GM19468 (cell line): Measurements from ENCODE around the gene GCLM.
"Not testable (repeated sequence)": the region's sequence is repeated elsewhere in the genome, so short reads cannot be mapped to it uniquely, and the experiment has no call there.

Source experiments
- ATAC-seq: cut with Tn5 transposase; IDR thresholded peaks from one replicate; pipeline ENCODE4 v1.9.1; 2021; ENCODE audit warnings: mild to moderate bottlenecking, moderate library complexity, moderate number of reproducible peaks; ENCODE audit not compliant: unreplicated experiment; ENCODE audit errors: extremely low read depth

Gene GCLM

DNA sequence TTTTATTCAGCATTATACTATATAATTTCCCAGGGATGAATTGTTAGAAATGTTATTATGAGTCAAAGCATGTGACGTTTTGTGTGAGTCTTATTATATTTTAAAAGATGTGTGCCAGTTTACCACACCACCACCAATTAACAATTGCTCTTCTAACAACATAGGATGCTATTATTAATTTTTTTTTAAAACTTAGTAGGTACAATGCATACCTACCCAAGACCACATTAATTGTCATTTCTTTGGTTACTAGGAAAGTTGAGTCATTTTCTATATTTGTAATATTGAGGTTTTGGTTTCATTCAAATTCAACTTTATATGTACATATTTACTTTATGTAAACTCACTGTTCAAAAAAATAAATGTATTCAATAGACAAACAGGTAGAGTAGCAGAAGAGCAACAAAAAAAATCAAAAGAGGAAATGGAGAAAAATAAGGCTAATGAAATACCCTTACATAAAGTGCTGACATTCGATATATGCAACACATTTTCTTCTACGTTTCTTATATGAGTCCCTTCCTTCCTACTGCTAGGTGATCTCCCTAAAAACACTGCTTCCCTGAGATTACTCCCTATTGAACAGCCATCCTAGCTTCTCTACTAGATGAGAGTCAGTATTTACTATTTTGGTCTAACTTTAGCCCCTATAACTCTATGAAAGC lies 9.6 kb downstream of the GCLM start:
- ATAC-seq = no peak

DNA sequence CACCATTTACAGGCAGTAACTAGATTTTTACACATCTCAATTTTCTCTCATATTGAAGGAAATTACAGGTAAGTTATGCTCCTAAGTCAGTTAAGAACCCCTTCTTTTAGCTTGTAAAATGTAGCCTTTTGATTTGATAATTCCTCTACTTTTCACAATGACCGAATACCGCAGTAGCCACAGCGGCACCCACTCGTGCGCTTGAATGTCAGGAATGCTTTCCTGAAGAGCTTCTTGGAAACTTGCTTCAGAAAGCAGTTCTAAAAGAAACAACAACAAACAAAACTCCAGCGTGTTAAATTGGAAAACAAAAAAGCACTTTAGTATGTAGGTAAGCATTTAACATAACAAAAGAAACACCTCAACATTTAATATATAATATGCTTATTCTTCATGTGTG lies 20.3 kb downstream of the GCLM start:
- ATAC-seq = no peak

GRCh38 chr1:93882269-93882668 lies 27.0 kb downstream of the GCLM start:
- no peak for ATAC-seq

DNA sequence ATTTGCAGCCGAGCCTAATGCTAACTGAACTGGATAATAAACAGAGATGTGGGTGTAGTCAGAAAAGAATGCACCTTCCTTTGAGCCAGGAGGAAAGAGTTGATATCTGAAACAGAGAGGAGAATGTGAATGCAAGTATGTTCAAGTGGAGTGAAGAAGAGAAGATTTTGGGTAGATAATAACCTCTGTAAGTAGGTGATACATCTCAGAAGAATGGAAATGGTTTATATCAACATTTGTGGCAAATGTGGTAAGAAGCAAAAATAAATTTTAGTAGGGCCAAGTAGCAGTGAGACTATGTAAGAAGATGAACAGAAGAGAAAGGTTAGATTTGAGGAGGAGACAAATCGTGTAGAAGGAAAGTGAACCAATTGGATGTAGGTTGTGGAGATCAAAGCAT lies 28.5 kb downstream of the GCLM start:
- ATAC-seq = no peak

DNA sequence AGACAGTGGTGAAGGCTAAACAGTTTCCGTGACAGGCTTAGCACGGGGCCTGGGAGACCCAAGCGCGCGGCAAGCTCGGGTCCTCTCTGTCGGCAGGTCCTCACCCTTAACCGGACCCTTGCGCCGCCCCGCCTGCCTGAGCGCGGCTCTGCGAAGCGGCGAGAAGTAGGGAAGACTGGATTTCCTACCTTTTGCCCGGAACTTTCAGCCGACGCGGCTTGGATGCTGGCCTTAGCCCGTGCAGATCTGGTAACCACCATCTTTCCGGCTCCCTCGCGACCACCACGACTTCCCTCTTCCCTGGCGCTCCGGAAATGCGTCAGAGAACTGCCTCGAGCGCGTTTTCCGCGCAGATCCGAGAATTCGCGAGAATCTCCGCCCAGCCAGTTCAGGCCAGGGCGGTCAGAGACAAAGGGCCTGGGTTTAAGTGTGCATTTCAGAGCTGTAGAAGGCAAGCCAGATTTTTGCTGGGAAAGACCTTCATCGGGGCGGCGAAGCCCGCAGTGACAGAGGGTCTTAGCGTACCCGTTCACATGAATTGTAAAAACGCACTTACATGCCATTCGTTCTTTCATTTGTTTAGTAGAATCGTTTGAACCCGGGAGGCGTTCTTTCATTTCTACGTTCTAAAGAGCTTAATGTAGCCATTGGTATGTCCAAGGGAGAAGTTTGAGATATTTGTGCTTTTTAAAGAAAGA lies 30.2 kb downstream of the GCLM start, which contains the start of gene DNTTIP2:
Gene DNTTIP2 (minus strand): TSS at position 318 of the 698 bp plus-strand sequence. CDS start 58 bp downstream, at position 260.
- ATAC-seq = peak; percentile 98

DNA sequence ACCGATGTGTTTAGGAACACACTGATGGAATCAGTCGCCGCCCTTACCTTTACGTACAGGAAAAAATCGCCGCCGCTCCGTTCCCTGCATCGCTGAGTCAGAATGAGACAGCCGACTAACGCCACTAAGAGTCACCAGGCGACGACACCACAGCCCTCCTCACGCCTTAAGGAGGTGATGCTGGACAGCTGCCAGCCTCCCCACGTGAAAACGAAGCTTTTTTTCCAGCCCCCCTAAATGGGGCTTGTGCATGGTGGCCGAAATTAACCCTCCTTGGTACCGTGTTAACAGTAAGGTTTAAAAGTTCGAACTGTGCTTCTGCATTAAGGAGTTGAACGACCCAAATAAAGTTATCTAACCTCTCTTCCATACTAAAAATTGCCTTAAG lies 30.7 kb downstream of the GCLM start:
- ATAC-seq = no peak

- ATAC-seq = no peak
Measured at GRCh38 chr1:93877529-93877928, 31.7 kb downstream of the GCLM start.

GRCh38 chr1:93876244-93876643 lies 33.0 kb downstream of the GCLM start:
- no peak for ATAC-seq

DNA sequence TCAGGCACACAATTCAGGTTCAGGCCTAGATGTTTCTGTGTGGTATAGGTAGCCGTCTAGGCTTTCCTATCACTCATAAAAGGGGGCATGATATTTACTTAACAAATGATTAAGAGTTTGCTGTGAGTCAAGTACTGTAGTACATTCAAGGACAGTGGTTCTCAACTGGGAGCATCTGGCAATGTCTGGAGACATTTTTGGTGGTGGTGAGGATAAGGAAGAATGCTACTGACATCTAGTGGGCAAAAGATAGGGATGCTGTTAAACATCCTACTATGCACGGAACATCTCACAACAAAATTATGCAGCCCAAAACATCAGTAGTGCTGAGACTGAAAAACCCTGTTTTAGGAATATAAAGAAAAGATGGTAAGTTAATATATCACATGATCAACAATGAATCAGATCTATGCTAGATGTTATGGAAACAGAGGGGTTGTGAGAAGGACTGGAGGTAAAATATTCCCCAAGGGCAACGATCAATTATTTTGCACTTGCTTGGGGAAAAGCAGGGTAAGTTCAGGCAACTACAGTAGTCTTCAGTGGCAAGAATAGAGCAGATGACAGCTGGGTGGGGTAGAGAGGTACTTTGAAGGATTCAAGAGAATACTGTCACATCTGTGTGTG lies 35.1 kb downstream of the GCLM start:
- ATAC-seq = no peak

GRCh38 chr1:93871366-93871765 lies 37.9 kb downstream of the GCLM start:
- no peak for ATAC-seq

GRCh38 chr1:93869653-93870052 lies 39.6 kb downstream of the GCLM start:
- no peak for ATAC-seq

- not testable (repeated sequence) for ATAC-seq
Measured at GRCh38 chr1:93868492-93868891, 40.7 kb downstream of the GCLM start.

GRCh38 chr1:93865253-93865652 lies 44.0 kb downstream of the GCLM start:
- no peak for ATAC-seq

DNA sequence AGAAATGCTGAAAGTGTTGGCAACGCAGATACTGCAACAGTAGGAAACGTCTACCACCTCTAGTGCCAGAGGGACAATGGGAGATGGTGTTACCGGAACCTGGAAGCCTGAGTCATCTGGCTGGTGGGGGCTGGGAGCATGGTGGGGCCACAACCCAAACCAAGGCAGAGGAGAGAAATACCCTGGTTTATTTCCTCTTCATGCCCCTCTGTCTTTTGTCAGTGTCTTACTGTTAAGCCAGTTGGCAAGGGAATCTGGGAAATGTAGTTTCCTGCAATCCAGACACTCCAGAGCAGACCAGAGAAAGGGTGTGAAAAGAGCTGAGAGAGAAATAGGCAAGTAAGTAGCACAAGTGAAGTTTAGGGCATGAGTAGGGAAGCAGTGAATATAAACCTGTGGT lies 45.1 kb downstream of the GCLM start:
- ATAC-seq = no peak

- not testable (repeated sequence) for ATAC-seq
Measured at GRCh38 chr1:93857653-93858052, 51.6 kb downstream of the GCLM start.

DNA sequence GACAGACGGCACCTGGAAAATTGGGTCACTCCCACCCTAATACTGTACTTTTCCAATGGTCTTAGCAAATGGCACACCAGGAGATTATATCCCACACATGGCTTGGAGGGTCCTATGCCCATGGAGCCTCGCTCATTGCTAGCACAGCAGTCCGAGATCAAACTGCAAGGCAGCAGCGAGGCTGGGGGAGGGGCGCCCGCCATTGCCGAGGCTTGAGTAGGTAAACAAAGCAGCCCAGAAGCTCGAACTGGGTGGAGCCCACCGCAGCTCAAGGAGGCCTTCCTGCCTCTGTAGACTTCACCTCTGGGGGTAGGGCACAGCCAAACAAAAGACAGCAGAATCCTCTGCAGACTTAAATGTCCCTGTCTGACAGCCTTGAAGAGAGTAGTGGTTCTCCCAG lies 53.2 kb downstream of the GCLM start:
- ATAC-seq = not testable (repeated sequence)

GRCh38 chr1:93853940-93854339 lies 55.3 kb downstream of the GCLM start:
- ATAC-seq = no peak

DNA sequence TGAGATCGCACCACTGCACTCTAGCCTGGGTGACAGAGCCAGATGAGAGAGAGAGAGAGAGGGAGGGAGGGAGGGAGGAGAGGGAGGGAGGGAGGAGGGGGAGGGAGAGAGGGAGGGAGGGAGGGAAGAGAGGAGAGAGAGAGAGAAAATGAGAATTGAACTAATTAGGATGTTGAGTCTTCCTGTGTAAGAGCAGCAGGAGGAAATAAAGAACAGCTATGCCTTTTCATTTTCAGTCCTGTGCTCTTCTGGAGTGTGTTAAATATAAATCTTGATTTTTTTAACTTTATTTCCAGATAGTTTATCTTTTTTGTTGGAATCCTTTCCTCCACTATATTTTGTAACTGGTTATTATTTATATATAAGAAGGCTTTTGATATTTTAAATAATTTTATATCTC lies 57.4 kb downstream of the GCLM start:
- ATAC-seq = no peak

DNA sequence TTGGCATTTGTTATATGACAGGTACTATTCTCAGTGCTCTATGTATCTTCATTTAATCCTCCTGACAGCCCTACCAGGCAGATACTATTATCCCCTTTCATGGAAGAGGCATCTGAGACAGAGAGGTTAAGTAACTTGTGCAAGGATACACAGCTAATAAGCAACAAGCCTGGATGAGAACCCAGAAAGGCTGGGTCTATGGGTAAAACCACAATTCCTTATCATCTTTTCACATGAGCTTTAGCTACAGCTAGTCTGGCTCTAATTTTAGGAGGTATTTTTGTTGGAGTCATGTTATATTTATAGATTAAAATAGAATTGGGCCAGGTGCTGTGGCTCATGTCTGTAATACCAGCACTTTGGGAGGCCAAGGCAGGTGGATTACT lies 57.9 kb downstream of the GCLM start:
- ATAC-seq = no peak

- ATAC-seq = not testable (repeated sequence)
Measured at GRCh38 chr1:93850687-93851326, 58.4 kb downstream of the GCLM start.

GRCh38 chr1:93848350-93848883 lies 60.8 kb downstream of the GCLM start:
- no peak for ATAC-seq
